Muscle of arm (tissue), 12 donors: Measurements from ENCODE around the gene NCDN. TPM values are rescaled to one million over a fixed set of nuclear protein-coding genes. Genes with fewer than 3 reads are reported as not detected.
A peak's percentile ranks its signal among the peaks of the same experiment; 100 is the strongest.
"Not testable (repeated sequence)": the region's sequence is repeated elsewhere in the genome, so short reads cannot be mapped to it uniquely, and the experiment has no call there.

Experiments used
- DNase-seq: peaks from one replicate; pipeline ENCODE4 v3.0.0-alpha.2; 2013
- polyA plus RNA-seq, 12 donors: library from polyadenylated mRNA; unstranded; fragments of 120-200 nt; gene quantifications; one replicate each; pipeline ENCODE4 v1.2.1, GENCODE V29; 2013; ENCODE audit not compliant: insufficient read length in 12 of 12

The NCDN gene
- polyA plus RNA-seq, 12 donors, result 5.6 to 18.0 (median 13.9) TPM; not detected in 1

DNA sequence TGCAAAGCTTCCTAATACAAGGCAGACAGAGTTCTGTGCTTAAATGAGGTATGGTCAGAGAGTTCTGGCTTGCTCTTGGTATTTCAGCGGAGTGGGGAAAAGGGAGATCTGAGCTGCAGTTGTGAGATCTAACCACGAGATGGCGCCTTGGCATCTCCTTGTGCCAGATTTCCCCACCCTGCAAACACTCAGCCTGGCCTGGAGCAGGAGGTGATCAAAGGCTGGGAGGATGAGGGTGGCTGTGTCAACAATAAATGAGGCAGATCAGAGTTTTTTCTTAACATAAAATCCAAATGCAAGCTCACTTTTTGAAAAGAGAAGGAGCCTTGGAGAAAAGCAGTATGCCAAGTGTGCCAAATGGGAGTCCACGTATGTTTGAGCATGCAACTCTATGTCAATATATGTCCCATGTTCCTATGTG lies 11.4 kb downstream of the NCDN start:
- peak; percentile 81 for DNase-seq

- DNase-seq, result no peak
Measured at GRCh38 chr1:35569936-35570335, 12.3 kb downstream of the NCDN start.

DNA sequence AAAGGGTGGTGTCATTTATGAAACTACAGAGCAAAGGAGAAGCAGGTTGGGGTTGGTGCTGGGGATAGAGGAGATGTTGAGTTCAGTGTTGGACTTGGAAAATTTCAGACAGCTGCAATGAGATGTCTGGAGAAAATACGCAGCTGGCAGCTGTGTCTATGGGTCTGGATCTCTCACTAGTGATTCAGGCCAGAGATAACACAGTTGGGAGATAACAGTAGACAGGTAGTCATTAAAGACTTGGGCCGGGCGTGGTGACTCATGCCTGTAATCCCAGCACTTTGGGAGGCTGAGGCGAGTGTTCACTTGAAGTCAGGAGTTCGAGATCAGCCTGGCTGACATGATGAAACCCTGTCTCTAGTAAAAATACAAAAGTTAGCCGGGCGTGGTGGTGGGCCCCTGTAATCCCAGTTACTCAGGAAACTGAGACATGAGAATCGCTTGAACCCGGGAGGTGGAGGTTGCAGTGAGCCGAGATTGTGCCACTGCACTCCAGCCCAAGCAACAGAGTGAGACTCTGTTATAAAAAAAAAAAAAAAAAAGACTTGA lies 13.1 kb downstream of the NCDN start:
- DNase-seq, result no peak

- DNase-seq, result no peak
Measured at GRCh38 chr1:35571263-35571662, 13.7 kb downstream of the NCDN start.

GRCh38 chr1:35572296-35572695 lies 14.7 kb downstream of the NCDN start:
- DNase-seq, result no peak

GRCh38 chr1:35573198-35574124 lies 15.9 kb downstream of the NCDN start, which contains the start of gene TFAP2E:
Gene TFAP2E, plus strand, starts transcription at chr1:35573314. Its CDS starts 264 bp downstream, at chr1:35573578.
- DNase-seq, result no peak

DNA sequence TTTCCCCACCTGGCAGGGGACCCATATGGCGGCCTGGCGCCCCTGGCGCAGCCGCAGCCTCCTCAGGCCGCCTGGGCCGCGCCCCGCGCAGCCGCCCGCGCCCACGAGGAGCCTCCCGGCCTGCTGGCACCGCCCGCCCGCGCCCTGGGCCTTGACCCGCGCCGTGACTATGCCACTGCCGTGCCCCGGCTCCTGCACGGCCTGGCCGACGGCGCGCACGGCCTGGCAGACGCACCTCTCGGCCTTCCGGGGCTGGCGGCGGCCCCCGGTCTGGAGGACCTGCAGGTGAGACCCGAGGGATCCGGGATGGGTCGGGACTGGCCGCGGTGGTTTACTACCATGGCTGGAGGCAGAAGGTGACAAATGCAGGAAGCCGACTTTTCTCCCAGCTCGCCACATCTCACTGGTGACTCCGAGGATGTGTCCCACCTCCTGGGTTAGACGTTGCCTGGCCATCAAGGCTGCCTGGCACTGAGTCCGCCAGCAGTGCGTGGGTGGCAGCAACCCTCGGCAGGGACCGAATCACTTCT lies 16.6 kb downstream of the NCDN start:
- DNase-seq, result no peak

- DNase-seq, result no peak
Measured at GRCh38 chr1:35574655-35575415, 17.2 kb downstream of the NCDN start.

DNA sequence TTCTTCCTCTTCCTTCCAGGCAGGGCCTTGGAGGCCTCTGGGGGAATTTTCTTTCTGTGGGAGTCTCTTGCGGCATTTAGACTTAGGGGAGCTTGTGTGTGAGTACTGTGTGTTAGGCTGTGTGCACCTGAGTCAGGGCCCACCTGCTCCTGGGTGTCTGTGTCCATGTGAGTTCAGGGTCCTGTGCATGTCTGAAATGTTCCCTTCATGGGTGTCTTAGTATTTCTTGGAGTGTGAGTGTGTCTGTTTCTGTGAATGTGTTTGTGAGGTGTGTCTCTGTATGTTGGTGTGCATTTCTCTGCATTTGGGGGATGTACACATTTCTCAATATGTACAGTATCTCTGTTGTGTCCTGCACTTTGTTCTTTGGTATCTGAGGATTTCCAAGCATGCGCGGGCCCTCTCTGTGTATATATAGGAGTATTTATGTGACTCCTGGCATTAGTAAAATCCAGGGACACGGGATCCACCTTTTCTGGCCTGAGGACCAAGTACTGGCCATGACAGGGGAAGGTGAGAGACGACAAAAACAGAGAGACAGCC lies 17.9 kb downstream of the NCDN start:
- DNase-seq, result no peak

- no peak for DNase-seq
Measured at GRCh38 chr1:35576061-35576765, 18.6 kb downstream of the NCDN start.

- not testable (repeated sequence) for DNase-seq
Measured at GRCh38 chr1:35576766-35577070, 19.1 kb downstream of the NCDN start.

- DNase-seq, result no peak
Measured at GRCh38 chr1:35577071-35577998, 19.7 kb downstream of the NCDN start.

DNA sequence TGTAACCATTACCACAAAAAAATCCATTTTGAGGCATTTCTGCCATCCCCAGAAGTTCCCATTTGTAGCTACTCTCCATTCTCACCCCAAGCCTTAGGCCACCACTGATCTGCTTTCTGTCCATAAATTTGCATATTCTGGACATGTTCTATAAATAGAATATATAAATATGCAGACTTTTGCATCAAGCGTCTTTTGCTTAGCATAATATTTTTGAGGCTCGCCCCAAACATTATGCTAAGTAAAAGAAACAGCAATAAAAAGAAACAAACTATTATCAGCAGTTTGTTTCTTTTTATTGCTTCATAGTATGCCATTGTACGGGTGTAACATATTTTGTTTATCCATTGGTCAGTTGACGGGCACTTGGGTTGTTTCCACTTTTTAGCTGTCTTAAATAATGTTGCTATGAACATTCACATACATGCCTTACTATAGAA lies 23.4 kb downstream of the NCDN start:
- DNase-seq, result no peak

GRCh38 chr1:35581621-35582020 lies 24.0 kb downstream of the NCDN start:
- not testable (repeated sequence) for DNase-seq

- no peak for DNase-seq
Measured at GRCh38 chr1:35585281-35585680, 27.7 kb downstream of the NCDN start.

- not testable (repeated sequence) for DNase-seq
Measured at GRCh38 chr1:35585805-35586204, 28.2 kb downstream of the NCDN start.

- DNase-seq, result no peak
Measured at GRCh38 chr1:35586808-35587207, 29.2 kb downstream of the NCDN start.

DNA sequence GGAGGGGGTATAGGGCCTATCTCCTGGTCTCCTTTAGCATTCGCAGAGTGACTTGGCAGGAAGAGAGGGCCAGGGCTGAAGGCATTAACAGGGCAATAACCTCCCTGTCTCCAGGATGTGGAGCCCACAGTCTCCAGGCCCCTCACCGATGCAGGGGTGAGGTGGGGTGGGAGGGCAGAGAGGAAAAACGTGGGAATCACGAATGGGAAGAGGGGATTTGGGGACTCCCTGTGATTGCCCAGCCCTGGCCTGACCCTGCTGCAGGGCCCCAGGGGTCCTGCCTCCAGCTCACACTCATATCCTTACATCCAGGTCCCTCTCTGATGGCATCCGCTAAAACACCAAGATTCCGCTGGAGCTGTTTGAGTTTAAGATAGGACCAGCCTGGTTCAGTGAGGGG lies 30.1 kb downstream of the NCDN start:
- no peak for DNase-seq

DNA sequence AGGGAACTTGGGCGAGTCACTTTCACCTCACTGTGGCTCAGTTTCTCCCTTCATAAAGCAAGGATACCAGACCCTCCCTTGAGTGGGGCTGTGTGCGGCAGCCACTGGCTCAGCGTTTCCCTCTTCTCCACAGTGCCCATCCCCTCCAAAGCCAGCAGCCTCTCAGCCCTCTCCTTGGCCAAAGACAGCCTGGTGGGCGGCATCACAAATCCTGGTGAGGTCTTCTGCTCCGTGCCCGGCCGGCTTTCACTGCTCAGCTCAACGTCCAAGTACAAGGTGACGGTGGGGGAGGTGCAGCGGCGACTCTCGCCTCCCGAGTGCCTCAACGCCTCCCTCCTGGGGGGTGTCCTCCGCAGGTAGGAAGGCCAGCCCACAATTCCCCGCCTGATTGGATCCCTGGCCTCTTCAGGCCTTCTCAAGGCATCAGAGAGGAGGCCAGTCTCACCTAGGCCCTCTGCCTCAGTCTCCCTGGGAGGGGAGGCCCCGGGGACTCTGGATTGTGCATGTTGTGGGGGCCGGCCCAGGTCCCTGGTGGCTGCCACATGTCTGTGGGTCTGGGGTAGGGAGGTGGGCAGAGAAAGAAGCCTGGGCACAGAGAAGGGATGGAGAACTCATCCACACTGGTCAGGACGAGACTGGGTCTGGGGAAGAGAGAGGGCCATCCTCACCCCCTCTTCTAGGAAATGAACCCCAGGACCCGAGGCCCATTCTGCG lies 30.8 kb downstream of the NCDN start:
- DNase-seq, result no peak
